Loucy (cell line): Measurements from ENCODE around the gene APOA5.
A peak's percentile ranks its signal among the peaks of the same experiment; 100 is the strongest.

Source experiments
- H2AFZ ChIP-seq: fragments of 200-600 bp; sonication (generic); 2 replicates; pipeline ENCODE4 v1.6.0; 2016; ENCODE audit warnings: antibody characterized with exemption, mild to moderate bottlenecking, low read length, moderate library complexity
- H3F3A ChIP-seq: fragments of 200-600 bp; 2 replicates; pipeline ENCODE4 v1.6.0; 2016; ENCODE audit warnings: antibody characterized with exemption, low read depth, mild to moderate bottlenecking
- H3K27me3 ChIP-seq: fragments of 200-600 bp; sonication (generic); 2 replicates; pipeline ENCODE4 v1.6.1; 2014; ENCODE audit warnings: low read length, mild to moderate bottlenecking; ENCODE audit not compliant: insufficient read depth, poor library complexity, severe bottlenecking
- H3K36me3 ChIP-seq: fragments of 200-600 bp; sonication (generic); 2 replicates; pipeline ENCODE4 v1.6.1; 2016; ENCODE audit warnings: low read length; ENCODE audit not compliant: insufficient read depth
- H3K4me1 ChIP-seq: fragments of 200-600 bp; sonication (generic); 2 replicates; pipeline ENCODE4 v1.5.1; 2014; ENCODE audit warnings: low read length, mild to moderate bottlenecking; ENCODE audit not compliant: insufficient read depth, poor library complexity, severe bottlenecking
- H3K4me2 ChIP-seq: fragments of 200-600 bp; sonication (generic); 2 replicates; pipeline ENCODE4 v1.6.0; 2014; ENCODE audit warnings: antibody characterized with exemption, low read length, low read depth, mild to moderate bottlenecking; ENCODE audit not compliant: poor library complexity, severe bottlenecking
- H3K4me3 ChIP-seq: fragments of 200-600 bp; sonication (generic); 2 replicates; pipeline ENCODE4 v1.5.1; 2014; ENCODE audit warnings: low read length, mild to moderate bottlenecking, mixed read lengths; ENCODE audit not compliant: poor library complexity, severe bottlenecking
- H3K79me2 ChIP-seq: fragments of 200-600 bp; sonication (generic); 2 replicates; pipeline ENCODE4 v1.6.1; 2014; ENCODE audit warnings: low read length; ENCODE audit not compliant: insufficient read depth
- H3K9ac ChIP-seq: fragments of 200-600 bp; sonication (generic); 2 replicates; pipeline ENCODE4 v1.6.0; 2014; ENCODE audit warnings: mild to moderate bottlenecking, low read depth, low read length, moderate library complexity; ENCODE audit not compliant: poor library complexity, severe bottlenecking
- H3K9me2 ChIP-seq: fragments of 200-600 bp; sonication (generic); replicated peaks from 2 replicates; pipeline ENCODE4 v1.6.1; 2016; ENCODE audit warnings: low read depth, low read length, mixed read lengths
- H3K9me3 ChIP-seq: fragments of 200-600 bp; sonication (generic); 2 replicates; pipeline ENCODE4 v1.6.1; 2014; ENCODE audit warnings: mild to moderate bottlenecking, antibody characterized with exemption, low read length, low read depth; ENCODE audit not compliant: insufficient read depth
- H4K20me1 ChIP-seq: fragments of 200-600 bp; sonication (generic); 2 replicates; pipeline ENCODE4 v1.6.0; 2014; ENCODE audit warnings: antibody characterized with exemption, low read length, mild to moderate bottlenecking; ENCODE audit not compliant: insufficient read depth, poor library complexity, severe bottlenecking
- CTCF ChIP-seq: fragments of 200-600 bp; sonication (generic); conservative IDR thresholded peaks from 2 replicates; pipeline ENCODE4 v1.5.1; 2014; ENCODE audit warnings: mild to moderate bottlenecking, antibody characterized with exemption, low read length
- EZH2phosphoT487 ChIP-seq: fragments of 200-600 bp; IDR thresholded peaks from 2 replicates; pipeline ENCODE4 v1.6.1; 2018; ENCODE audit warnings: antibody characterized with exemption, mild to moderate bottlenecking, moderate library complexity, borderline replicate concordance

APOA5 gene

GRCh38 chr11:116788975-116789374 lies 2.7 kb downstream of the APOA5 start:
- Histone ChIP-seq H3K36me3 (peaks cover 19% of the 10 kb centered on the region; the same call in 1 of the 2 replicates), H3K9me2 (no peaks in the 10 kb centered on the region), H3K79me2 (peaks cover 41% of the 10 kb centered on the region), H3K27me3 (no peaks in the 10 kb centered on the region), H2AFZ (no peak overlapping the region), H3K4me2 (peak overlapping the region; percentile 96), H3K4me3 (peak overlapping the region; percentile 99), H4K20me1 (peaks cover 9% of the 10 kb centered on the region), H3F3A (no peaks in the 10 kb centered on the region), H3K9ac (no peak overlapping the region), H3K4me1 (peaks cover 27% of the 10 kb centered on the region), H3K9me3 (no peaks in the 10 kb centered on the region)
- TF ChIP-seq EZH2phosphoT487 (no peak), CTCF (no peak)

DNA sequence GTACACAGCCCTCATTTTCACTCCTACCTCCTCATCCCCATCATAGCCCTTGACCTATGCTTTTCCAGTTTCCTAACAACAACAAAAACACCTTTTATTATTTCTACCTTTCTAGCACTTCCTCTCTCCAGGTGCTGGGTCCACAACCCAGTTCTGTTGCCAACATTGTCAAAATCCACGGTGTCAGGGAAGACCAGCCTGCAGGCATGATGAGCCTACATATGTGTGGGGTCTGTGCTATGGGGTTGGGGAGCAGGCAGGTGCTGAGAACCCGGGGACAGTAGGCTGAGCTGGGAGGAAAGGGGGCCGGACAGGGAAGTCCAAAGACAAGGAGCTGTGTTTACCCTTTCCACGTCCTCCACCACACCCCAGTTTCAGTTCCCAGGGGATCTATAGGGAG lies 3.1 kb downstream of the APOA5 start:
- no peaks in the 10 kb centered on the region for H3F3A ChIP-seq
- H3K4me1 ChIP-seq: peaks cover 27% of the 10 kb centered on the region
- H3K9ac ChIP-seq: peak overlapping the region; percentile 90
- no peaks in the 10 kb centered on the region for H3K27me3 ChIP-seq
- no peaks in the 10 kb centered on the region for H3K9me2 ChIP-seq
- peak overlapping the region; percentile 96 for H3K4me2 ChIP-seq
- peaks cover 22% of the 10 kb centered on the region; the same call in 1 of the 2 replicates for H3K36me3 ChIP-seq
- peak overlapping the region; percentile 88 for H2AFZ ChIP-seq
- peaks cover 41% of the 10 kb centered on the region for H3K79me2 ChIP-seq
- TF ChIP-seq CTCF (no peak), EZH2phosphoT487 (no peak)
- H3K9me3 ChIP-seq: no peaks in the 10 kb centered on the region
- H4K20me1 ChIP-seq: peaks cover 12% of the 10 kb centered on the region
- peak overlapping the region; percentile 99 for H3K4me3 ChIP-seq

GRCh38 chr11:116787786-116788486 lies 3.7 kb downstream of the APOA5 start, which contains the start of gene ZPR1:
TSS of gene ZPR1 (minus strand) at chr11:116788023. CDS start at chr11:116787990, 33 bp downstream.
- peak within 1 kb of the TSS; percentile 99 for H3K4me3 ChIP-seq
- H2AFZ ChIP-seq: peak within 1 kb of the TSS; percentile 88
- H3K4me1 ChIP-seq: peaks cover 27% of the 10 kb centered on the region
- H3K9me2 ChIP-seq: no peaks in the 10 kb centered on the region
- peak within 1 kb of the TSS; percentile 90 for H3K9ac ChIP-seq
- no peaks in the 10 kb centered on the region for H3K9me3 ChIP-seq
- no peak for TF ChIP-seq EZH2phosphoT487
- TF ChIP-seq CTCF: no peak
- peaks cover 28% of the 10 kb centered on the region; the same call in 1 of the 2 replicates for H3K36me3 ChIP-seq
- H3K79me2 ChIP-seq: peaks cover 41% of the 10 kb centered on the region
- no peaks in the 10 kb centered on the region for H3K27me3 ChIP-seq
- H3F3A ChIP-seq: no peaks in the 10 kb centered on the region
- H4K20me1 ChIP-seq: peaks cover 12% of the 10 kb centered on the region
- peak within 1 kb of the TSS; percentile 96 for H3K4me2 ChIP-seq
